Central memory CD4-positive, alpha-beta T cell (primary cell): ENCODE data around the gene UBXN10.
A peak's percentile ranks its signal among the peaks of the same experiment; 100 is the strongest.

Experiments used
- DNase-seq: peaks from one replicate; pipeline ENCODE4 v3.0.0; 2022
- total RNA-seq, 3 experiments: gene quantifications; one replicate each; lab custom pipeline; 2026; lab: John Stamatoyannopoulos, UW

Gene UBXN10, protein sequence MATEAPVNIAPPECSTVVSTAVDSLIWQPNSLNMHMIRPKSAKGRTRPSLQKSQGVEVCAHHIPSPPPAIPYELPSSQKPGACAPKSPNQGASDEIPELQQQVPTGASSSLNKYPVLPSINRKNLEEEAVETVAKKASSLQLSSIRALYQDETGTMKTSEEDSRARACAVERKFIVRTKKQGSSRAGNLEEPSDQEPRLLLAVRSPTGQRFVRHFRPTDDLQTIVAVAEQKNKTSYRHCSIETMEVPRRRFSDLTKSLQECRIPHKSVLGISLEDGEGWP
- 0 to 0.39 (median 0.18) reads per million in 3 experiments for total RNA-seq

DNA sequence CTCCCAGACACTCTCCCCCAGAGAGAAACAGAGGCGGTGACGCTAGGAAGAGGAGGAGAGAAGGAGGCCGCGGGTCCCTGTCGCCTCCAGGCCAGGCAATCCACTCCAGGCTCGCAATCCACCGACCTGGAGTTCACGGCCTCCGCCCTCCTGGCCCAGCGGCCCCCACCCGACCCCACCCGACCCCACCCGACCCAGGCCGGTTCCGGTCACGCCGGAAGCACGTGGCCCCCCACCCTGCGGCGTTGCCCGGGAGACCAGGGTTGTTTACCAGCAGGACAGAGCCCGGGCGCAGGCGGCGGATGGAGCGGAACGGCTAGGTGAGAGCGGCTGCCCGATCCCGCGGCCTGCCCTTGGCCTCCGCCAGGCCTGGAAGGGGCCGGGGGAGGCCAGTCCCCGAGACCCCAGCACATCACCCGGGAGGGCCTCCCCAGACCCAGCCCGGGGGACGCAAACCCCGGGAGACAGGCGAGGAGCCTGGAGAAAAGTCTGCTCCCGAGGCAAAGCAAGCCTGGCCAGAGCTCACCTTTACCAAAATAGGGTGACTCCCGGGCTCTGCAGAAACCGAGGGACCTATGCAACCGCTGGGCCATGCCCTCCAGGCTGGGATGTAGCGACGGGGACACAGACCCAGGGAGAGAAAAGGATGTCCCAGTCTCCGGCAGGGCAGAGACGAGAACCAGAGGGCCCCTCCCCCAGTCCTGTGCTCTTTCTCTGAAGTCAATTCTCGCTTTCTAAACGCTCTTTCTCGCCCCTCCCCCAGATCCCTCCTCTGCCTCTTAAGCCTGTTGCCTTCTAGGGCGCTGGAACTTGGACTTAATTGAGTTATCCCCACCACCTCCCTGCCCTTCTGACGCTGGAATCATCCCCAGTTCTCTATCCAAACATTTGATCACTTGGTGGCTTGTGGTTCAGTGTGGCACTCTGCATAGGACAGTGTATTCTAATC, at the start of gene UBXN10, which contains the start of gene PLA2G2C:
TSS of gene UBXN10 (plus strand) at position 263 of the 949 bp plus-strand sequence. CDS start 4,466 bp downstream, outside the sequence.
TSS of gene PLA2G2C (minus strand) at position 685 of the 949 bp plus-strand sequence. CDS start 9,155 bp downstream, outside the sequence.
- DNase-seq: peak; percentile 19

DNA sequence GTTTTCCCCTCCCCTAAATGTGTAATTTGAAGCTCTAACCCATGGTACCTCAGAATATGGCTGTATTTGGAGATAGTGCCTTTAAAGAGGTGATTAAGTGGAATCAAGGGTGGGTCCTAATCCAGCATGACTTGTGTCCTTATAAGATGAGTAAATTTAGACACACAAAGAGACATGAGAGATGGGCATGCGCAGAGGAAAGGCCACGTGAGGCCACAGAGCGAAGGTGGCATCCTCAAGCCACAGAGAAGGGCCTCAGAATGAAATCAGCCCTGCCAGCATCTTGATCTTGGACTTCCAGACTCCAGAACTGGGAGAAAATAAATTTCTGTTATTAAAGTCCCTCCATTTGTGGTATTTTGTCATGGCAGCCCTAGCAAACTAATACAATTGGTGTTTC, 49.6 kb upstream of the UBXN10 start:
- DNase-seq: no peak

DNA sequence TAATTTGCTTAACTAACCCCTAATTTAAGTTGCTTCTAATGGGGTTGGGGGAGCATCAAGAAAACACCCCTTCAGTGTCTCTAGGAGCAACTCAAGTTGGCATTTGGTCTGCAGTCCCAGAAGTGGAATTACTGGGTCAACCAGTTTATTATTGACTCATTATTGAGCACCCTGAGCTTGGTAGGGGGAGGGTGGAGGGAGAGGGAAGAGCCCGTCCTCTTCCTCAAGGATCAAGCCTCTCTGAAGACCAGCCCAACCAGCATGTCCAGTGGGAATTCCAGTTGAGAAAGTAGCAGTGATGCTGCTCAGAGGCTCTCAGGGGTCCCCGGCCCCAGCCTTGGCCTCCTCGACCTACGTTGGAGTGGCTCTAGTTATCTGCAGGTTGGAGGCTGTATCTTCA, 48.8 kb upstream of the UBXN10 start:
- DNase-seq: no peak

DNA sequence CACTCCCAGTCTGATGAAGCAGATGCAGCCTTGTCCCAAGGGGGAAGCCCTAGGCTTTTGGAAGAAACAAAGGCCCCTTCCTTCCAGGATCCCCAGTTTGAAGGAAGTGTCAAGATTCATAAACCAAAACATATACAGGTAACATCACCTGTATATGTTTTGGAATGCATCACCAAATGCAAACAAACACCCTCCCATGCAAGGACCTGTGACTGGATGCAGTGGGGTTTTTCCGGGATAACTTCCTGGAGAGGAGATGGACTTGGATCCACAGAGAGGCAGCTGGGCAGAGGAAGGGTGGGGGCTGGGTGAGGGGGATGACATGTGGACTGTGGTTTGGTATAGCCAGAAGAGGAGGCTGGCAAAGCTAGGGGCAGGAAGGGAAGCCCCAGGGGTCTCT, 48.3 kb upstream of the UBXN10 start:
- no peak for DNase-seq

DNA sequence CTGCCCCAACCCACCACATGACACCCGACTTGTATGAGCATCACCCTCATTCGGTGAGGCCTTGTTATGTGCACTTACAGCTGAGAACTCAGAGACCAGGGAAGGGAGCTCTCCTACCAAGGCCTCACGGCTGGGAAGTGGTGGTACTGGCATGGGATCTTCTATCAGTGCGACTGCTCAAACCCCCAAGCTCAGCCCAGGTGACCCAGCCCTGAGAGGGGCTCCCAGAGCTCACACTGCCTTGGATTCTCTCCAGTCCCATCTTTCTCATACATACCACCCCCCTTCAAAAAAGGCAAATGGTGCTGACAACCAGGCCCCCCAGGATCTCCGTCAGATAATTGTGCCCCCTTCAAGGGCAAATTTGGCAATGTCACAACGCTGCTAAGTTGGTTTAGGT, 47.5 kb upstream of the UBXN10 start:
- no peak for DNase-seq

DNA sequence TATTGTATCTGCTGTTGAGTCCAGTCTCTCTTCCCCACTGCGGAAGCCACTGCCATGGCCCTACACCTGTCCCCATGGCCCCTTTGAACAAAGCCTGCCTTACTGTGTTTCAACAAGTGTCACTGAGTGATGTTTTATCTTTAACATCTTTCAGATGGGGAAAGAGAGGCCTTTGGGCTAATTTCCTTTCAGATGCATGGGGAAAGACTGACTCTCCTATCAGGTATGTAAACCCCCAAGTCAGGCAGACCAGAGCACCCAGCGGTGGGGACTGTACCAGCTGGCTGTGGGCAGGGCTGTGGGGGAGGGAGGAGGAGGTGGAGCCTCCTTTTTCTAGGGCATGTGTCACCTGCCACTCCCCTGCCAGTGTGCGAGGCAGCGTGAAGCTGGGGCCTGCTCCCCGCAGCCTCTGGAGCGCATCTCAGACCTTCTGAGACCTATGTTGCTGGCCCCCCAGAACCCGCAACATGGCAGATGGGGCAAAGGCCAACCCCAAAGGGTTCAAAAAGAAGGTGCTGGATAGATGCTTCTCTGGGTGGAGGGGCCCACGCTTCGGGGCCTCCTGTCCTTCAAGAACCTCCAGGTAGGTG, 46.8 kb upstream of the UBXN10 start, which contains the start of gene PLA2G2F:
TSS of gene PLA2G2F (plus strand) at position 363 of the 590 bp plus-strand sequence. CDS start at position 468, 105 bp downstream.
- no peak for DNase-seq

DNA sequence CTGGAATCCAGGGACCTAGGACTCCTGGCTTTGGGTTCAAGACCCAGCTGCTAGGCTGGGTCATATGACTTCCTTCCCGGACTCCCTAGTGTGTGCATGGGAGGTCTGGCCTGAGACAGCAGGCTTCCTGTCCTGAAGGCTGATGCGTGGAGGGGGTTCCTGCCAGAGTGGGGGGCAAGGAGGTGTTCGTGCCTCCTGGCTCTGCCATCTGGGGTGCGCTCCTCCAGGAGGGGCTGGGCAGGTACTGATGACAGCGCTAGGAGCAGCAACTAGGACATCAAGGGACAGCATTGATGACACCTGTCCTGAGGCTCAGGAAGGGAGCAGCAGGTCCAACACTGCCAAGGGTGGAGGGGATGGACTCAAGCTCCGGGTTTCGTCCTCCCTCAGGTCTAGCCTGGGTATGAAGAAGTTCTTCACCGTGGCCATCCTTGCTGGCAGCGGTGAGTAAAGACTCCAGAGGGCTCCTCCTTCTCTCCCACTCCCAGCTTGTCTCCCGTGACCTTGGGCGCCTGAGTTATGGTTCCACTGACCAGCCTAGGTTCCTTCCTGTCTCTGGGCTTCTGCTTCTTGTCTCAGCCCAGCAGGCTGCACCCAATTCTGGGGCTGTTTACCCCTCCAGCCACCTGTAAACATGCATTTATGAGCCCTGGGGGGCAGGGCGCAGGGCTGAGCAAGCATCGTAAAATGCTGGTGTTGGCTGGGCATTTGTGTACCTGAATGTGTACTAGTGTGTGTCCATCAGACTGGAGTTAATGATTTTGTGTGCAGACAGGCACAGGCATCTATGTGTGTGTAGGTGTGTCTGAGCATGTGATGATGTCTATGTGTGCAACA, 45.9 kb upstream of the UBXN10 start:
- DNase-seq: no peak

DNA sequence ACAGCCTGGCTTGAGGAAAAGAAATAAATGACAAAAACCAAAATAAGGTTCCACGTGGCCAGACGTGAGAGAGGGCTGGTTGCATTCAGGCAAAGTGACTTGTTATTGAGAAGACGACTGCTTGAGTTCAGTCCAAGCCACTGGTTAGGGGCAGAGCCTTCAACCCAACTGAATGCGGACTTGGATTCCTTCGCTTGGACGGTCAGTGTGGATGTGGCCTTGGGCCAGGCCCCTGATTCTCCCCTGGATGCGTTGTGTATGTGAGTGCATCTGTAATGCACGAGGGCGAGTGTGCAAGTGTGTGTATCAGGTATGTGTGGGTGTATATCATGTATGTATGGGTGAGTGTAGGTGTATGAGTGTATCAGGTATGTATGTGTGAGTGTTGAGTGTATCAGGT, 44.9 kb upstream of the UBXN10 start:
- DNase-seq: no peak

DNA sequence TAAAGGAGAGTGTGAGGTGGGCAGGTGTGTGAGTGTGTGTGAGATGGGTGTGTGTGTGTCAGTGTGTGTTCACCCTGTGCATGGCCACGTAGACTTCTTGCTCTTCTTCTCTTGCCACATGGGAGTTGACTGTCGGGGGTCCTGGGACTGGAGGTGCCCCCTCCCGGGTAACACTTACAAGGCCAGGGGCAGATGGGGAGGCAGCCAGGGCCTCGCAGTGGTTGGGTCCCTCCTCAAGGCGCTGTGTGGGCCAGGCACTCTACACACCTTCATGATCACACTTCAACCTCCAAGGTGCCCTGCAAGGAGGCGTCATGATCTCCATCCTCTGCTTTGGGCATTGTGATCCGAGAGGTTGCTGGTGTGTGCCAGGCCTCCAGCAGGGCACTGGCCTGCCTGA, 44.4 kb upstream of the UBXN10 start:
- DNase-seq: no peak

DNA sequence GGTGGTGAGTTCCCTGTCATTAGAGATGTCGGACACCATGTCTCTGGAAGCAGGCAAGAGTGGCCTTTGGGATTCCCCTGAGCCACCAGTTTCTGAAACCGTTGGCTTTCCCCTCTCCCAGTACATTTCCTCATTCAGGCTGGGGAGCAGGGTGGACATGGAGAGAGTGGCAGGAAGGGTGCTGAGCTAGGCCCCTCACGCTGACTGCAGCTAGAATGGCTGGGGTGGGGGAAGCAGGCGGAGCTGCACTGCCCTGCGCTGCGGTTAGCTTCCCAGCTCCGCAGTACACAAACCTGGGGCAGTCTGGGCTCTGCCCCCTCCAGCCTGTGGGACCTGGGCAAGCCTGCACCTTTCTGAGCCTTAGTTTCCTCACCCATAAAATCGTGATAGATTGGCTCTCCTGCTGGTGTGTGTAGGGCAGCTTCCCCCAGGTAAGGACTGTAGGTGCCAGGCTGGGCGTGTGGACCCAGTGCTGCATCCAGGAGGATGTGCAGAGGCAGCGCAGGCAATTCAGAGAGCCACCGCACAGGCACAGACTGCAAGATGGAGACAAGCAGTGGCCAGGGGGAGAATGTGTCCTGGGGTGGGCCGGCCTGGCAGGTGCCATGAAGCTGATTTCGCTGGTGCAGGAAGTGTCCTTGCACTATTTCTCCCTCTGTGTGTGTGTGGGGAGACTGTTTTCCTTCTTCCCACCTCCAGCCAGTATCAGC, 43.7 kb upstream of the UBXN10 start:
- no peak for DNase-seq

DNA sequence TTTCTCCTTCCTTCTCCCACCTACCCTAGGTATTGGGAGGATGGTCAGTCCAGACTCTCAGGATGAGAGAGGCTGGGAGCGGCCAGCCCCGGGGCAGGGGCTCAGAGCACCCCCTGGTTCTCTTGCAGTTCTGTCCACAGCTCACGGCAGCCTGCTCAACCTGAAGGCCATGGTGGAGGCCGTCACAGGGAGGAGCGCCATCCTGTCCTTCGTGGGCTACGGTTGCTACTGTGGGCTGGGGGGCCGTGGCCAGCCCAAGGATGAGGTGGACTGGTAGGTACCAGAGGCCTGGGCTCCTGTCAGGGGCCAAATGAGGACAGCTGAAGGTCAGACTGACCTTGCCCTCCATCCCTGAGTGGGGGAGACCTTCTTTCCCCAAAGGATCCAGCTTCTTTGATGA, 42.6 kb upstream of the UBXN10 start:
- no peak for DNase-seq

DNA sequence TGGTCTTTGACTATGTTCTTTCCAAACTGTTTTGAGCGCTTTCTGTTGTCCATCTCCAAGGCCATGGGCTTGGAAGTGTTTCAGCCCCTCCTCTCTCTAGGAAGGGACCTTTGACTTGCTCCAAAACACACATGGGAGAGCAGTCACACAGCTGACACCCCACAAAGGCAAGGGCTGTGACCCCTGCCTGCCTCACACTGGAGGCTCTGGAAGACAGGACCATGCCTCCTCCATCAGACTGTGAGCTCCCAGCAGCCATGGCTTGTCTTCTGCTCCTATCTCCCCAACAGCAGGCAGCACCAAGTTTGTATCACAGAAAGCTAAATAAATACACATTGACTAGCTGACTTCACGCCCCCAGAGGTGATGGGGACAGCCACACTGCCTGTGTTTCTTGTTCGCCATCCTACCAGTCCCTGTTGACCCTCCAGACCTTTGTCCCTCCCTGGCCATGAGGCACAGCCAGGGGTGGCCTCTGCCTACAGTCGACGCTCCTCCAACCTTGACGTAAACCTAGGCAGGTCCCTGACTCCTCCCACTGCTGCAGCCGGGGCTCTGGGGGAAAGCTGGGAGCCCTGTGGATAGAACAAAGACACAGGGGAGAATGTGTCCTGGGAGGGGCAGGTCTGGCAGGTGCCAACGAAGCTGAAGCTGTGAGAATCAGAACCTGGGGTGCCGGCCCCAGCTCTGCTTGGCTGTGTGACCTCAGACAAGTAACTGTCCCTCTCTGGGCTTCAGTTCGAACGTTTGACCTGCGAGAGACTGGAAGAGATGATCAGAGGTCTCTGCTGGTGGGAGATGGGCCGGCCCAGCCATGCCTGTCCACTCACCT, 41.9 kb upstream of the UBXN10 start:
- no peak for DNase-seq

DNA sequence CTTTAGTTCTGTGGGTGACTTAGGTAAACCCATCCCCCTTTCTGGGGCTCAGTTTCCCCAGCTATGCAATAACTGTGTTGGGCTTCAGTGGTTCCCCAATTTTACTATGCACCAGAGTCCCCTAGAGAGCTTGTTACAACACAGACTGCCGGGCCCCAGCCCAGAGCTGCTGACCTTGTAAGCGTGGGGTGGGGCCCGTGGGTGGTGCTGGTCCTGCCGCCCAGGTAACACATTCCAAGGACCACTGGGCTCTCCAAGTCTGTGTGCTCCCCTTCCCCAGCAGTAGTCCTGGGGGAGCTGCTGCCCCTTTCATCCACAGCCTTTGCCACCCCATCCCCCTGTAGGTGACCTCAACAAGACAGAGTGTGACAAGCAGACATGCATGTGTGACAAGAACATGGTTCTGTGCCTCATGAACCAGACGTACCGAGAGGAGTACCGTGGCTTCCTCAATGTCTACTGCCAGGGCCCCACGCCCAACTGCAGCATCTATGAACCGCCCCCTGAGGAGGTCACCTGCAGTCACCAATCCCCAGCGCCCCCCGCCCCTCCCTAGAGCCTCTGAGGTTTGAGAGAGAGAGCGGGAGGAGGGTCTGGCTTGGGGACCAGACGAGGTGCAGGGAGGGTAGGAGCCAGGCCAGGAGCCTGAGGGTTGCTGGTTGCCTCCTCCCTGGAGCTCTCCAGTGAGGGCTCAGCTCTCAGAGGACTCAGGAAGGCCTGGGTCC, 37.9 kb upstream of the UBXN10 start:
- DNase-seq: no peak

DNA sequence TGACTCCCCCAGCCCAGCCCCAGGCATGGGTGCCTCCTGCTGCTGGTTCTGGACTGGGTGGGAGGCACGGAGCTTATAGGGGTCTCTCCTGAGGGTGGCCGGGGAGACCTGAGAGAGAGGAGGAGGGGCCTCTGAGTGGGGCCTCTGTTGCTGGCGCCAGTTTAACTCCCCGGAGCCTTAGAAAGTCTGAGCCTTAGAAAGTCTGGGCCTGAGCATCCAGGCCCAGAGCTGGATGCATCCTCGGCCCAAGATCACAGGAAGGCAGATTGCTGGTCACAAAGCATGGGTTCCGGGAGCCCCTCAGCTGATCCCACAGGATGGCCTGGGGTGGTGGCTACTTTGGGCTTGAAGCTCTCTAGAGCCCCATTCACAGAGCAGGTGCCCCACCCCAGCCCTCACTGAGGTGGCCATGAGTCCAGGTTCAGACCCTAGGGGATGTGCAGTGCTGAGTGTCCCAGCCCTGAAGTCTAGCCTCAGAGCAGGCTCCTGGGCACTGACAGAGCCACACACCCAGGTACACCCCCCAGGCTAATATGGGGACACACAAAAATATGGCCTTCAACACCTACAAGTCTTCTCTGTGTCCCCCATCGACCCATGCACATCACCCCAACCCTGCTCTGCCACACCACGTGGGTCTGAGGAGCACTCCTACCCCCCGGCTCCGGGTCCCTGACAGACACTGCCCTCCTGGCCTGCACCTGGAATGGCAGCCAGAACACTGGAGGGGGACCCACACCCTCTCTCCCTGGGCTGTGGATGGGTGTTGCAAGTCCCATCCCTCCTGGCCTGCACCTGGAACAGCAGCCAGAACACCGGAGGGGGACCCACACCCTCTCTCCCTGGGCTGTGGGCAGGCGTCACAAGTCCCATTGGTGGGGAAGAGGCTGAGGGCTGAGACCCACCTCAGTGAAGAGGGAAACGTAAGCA, 37.1 kb upstream of the UBXN10 start:
- no peak for DNase-seq

DNA sequence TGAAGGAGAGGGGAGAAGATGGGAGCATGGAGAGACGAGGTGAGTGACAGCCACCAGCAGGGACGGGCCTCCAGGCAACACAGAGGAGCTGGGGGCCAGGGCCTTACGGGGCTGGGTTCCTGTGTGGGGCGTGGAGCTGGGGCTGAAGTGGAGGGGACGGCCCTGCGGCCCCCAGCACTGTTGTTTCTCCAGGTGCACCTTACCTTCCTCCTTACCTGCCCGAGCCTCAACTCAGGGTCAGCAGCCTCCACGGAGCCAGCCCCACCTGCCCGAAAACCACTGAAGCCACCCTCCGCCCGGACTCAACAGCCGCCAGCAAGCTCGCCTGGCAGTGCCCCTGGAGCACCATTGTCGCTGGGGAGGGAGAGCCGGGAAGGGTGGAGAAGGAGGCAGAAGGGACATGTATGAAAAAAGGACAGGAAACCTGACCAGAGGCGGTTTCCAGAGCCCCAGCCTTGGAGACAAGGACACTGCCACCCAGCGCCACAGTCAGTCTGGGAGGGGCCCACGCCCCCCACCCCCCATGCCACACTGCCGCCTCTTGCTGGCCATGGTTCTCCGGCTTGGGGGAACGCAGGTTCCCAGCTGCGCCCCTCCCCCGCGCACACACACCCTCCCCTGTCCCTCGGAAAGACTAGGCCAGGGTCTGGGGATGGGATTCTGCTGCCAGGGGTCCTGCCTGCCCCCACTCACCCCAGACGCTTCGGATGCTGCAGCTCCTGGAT, 36.1 kb upstream of the UBXN10 start:
- DNase-seq: no peak

DNA sequence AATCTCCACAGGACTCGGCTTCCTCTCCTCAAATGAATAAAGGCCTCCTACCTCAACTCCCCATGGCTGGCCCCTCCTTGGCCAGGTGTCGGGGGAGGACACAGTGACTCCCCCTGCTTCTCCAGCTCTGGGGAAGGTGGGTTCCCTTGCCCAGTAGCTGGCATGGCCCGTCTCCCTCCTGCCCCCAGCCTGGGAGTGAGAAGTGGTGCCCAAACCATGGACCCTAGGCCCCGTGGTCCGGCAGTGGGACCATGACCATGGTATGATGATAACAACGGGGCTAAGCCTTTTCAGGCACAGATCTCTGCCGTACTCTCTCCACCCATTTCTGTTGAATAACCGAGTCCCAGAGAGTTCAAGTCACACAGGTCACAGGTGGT, 35.6 kb upstream of the UBXN10 start:
- no peak for DNase-seq

DNA sequence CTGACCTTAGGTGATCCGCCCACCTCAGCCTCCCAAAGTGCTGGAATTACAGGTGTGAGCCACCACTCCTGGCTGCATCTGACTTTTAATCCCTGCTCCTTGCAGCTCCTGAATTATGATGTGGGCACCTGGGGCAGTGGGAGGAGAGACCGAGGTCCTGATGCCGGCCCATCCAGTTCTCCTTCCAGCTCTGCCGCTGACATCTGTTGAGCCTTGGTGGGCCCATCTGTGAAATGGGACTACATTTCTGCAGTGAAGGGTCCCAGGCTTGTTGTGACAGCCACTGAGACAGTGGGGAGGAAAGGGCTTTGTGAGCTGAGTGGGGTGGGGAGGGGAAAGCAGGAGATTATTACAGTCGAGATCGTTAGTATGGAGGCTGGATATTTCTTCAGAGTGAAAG, 34.9 kb upstream of the UBXN10 start:
- DNase-seq: no peak
